ENCODE results near the gene ELAC2.
A peak's percentile ranks its signal among the peaks of the same experiment; 100 is the strongest.

Gene ELAC2

DNA sequence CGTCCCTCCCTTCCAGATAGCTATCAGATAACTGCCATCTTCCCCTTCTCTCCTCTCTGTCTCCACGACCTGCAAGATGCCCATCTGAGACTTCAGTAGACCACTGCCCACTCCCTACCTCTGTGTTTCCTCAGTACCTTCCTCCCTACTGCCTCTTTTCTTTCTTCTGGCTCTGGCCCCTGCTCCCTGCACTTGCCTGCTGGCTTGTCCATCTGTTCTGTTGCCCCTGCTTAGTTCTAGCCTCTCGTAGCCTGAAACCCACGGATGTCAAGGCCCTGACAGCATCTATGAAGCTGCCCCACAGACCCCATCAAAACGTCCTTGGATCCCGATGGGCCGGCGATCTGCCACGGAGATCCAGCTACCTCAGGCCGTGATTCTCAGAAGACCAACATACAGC, 53.0 kb downstream of the ELAC2 start:
- TF ChIP-seq, protein P1, sequence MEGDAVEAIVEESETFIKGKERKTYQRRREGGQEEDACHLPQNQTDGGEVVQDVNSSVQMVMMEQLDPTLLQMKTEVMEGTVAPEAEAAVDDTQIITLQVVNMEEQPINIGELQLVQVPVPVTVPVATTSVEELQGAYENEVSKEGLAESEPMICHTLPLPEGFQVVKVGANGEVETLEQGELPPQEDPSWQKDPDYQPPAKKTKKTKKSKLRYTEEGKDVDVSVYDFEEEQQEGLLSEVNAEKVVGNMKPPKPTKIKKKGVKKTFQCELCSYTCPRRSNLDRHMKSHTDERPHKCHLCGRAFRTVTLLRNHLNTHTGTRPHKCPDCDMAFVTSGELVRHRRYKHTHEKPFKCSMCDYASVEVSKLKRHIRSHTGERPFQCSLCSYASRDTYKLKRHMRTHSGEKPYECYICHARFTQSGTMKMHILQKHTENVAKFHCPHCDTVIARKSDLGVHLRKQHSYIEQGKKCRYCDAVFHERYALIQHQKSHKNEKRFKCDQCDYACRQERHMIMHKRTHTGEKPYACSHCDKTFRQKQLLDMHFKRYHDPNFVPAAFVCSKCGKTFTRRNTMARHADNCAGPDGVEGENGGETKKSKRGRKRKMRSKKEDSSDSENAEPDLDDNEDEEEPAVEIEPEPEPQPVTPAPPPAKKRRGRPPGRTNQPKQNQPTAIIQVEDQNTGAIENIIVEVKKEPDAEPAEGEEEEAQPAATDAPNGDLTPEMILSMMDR (IDR thresholded peaks at IDR 0.05; ENCODE audit: control insufficient read depth, insufficient read depth, low read depth, low read length, missing control alignments): no peak
- H3K4me3 ChIP-seq (ENCODE audit: control insufficient read depth, low read depth, low read length): no peak overlapping the region
- DNase-seq (ENCODE audit: low read depth): no peak

DNA sequence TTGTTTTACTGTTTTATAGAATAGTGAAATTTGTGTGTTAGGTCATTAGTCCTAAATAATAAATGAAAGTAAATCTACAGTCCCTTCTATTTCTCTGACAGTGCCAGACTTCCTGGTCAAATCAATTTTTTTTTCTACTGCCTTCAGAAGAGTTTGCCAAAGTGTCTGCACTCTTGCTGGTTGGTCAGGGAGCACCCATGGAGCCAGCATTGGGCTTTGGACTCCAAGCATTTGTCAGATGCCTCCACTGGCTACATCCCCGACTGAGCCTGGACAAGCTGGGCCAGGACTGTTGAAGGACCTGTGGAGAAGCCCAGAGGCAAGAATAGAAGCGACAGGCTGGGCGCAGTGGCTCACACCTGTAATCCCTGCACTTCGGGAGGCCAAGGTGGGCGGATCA, 53.7 kb downstream of the ELAC2 start:
- no peak overlapping the region for H3K4me3 ChIP-seq (ENCODE audit: control insufficient read depth, low read depth, low read length)
- TF ChIP-seq, protein P1 (IDR thresholded peaks at IDR 0.05; ENCODE audit: control insufficient read depth, insufficient read depth, low read depth, low read length, missing control alignments): no peak
- no peak for DNase-seq (ENCODE audit: low read depth)

DNA sequence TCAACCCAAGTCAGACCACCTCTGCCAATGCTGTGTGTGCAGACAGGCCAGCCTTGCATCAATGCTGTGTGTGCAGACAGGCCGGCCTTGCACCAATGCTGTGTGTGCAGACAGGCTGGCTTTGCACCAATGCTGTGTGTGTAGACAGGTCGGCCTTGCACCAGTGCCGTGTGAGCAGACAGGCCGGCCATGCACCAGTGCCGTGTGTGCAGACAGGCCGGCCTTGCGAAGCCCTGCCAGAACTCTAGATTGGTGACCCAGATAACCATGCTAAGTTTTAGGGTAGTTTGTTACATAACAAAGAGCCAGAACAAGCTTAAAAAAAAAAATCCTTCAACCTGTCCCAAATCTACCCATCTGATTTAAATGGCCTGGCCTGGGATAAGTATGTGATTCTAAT, 54.3 kb downstream of the ELAC2 start:
- no peak overlapping the region for H3K4me3 ChIP-seq (ENCODE audit: control insufficient read depth, low read depth, low read length)
- TF ChIP-seq, protein P1 (IDR thresholded peaks at IDR 0.05; ENCODE audit: control insufficient read depth, insufficient read depth, low read depth, low read length, missing control alignments): no peak
- DNase-seq (ENCODE audit: low read depth): no peak

DNA sequence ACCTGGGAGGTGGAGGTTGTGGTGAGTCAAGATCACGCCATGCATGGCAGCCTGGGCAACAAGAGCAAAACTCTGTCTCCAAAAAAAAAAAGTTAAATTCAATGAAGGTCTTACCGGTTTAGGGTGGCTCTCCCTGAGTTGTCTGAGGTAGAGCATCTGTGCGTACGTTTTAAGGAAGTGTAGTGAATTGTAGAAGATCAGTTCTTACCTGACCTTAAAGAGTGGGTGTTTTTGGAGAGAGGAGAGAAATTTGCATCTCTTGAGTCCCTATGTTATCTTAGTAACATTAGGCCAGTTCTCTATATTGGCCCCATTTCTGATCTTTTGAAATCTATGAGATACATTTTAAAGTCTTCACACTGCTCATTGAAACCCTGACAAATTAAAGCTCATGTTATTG, 56.2 kb downstream of the ELAC2 start:
- H3K4me3 ChIP-seq (ENCODE audit: control insufficient read depth, low read depth, low read length): no peak overlapping the region
- TF ChIP-seq, protein P1 (IDR thresholded peaks at IDR 0.05; ENCODE audit: control insufficient read depth, insufficient read depth, low read depth, low read length, missing control alignments): no peak
- no peak for DNase-seq (ENCODE audit: low read depth)

DNA sequence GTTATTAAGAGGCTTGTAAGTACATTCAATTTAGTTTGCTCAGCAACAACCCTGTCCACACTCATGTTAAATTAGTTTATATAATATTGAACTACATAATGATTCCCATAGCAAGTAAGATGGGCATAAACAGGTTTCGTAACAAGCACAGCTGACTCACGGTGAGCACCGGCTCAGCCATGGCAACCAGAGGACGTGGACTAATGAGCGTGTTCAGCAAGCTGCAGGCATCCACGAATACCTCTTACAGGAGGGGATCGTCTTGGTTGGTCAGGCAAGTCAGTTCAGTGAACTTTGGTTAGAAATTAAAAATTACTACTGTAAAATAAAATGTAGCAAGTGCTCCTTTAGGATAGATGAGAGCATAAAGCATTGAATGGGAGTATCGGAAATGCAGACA, 58.4 kb downstream of the ELAC2 start:
- DNase-seq (ENCODE audit: low read depth): peak; percentile 35
- TF ChIP-seq, protein P1 (IDR thresholded peaks at IDR 0.05; ENCODE audit: control insufficient read depth, insufficient read depth, low read depth, low read length, missing control alignments): no peak
- no peak overlapping the region for H3K4me3 ChIP-seq (ENCODE audit: control insufficient read depth, low read depth, low read length)

DNA sequence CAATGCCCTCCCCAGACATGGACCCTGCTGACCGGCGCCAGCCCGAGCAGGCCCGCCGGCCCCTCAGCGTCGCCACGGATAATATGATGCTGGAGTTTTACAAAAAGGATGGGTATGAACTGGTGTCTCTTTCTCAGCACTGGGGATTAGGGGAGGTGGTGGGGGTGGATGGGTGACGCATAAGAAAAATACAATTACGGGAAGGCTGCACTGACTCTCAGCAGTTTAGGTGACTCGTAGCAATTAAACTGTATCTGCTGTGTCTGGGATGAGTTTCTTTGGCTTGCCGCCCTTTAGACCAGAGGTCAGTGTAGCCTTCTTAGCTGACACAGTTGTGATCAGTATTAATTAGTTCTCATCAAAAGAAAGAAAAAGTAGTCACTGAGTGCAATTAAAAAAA, 59.0 kb downstream of the ELAC2 start:
- H3K4me3 ChIP-seq (ENCODE audit: control insufficient read depth, low read depth, low read length): no peak overlapping the region
- TF ChIP-seq, protein P1 (IDR thresholded peaks at IDR 0.05; ENCODE audit: control insufficient read depth, insufficient read depth, low read depth, low read length, missing control alignments): no peak
- DNase-seq (ENCODE audit: low read depth): peak; percentile 13

DNA sequence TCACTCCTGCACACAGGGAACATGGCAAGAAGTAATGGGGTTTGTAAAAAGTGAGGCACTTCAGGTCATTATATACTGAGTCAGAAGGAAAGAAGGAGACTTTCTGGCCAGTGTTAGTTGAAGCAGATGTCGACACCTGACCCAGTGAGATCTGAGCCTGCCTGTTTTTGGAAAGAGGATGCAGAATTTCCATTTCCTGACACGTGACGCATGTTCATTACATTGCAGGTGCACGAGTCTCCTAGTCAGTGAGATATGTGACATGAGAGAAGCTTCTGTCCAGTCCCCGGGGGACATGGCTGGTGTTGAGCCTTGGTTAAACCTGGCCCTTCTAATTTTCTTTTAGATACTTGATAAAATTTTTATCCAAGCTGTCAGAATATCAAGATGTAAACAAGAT, 62.3 kb downstream of the ELAC2 start:
- DNase-seq (ENCODE audit: low read depth): no peak
- TF ChIP-seq, protein P1 (IDR thresholded peaks at IDR 0.05; ENCODE audit: control insufficient read depth, insufficient read depth, low read depth, low read length, missing control alignments): no peak
- H3K4me3 ChIP-seq (ENCODE audit: control insufficient read depth, low read depth, low read length): no peak overlapping the region

Measured in AG09309 (cell line).